Activated CD8-positive, alpha-beta memory T cell treated with anti-CD3 and anti-CD28 coated beads, Interleukin-2, amount 50 U/mL, for 24 hours (primary cell): ENCODE measurements around the gene SMG5.
"Not testable (repeated sequence)": the region's sequence is repeated elsewhere in the genome, so short reads cannot be mapped to it uniquely, and the experiment has no call there.

Experiments used
- DNase-seq: peaks from one replicate; pipeline ENCODE4 v3.0.0-alpha.2; 2020; ENCODE audit errors: extremely low read depth

SMG5 gene

GRCh38 chr1:156282479-156283222, at the start of gene SMG5:
SMG5 (minus strand) TSS chr1:156282825; CDS start chr1:156282680, 145 bp downstream.
- DNase-seq, result peak; percentile 90

GRCh38 chr1:156323179-156323578, 40.6 kb upstream of the SMG5 start:
- not testable (repeated sequence) for DNase-seq

GRCh38 chr1:156320560-156320959, 37.9 kb upstream of the SMG5 start:
- DNase-seq, result no peak

GRCh38 chr1:156319664-156320063, 37.0 kb upstream of the SMG5 start:
- DNase-seq, result no peak

GRCh38 chr1:156316909-156317308, 34.3 kb upstream of the SMG5 start:
- no peak for DNase-seq

GRCh38 chr1:156310962-156311361, 28.3 kb upstream of the SMG5 start:
- no peak for DNase-seq

GRCh38 chr1:156308078-156308477, 25.5 kb upstream of the SMG5 start:
- no peak for DNase-seq

GRCh38 chr1:156305215-156305614, 22.6 kb upstream of the SMG5 start:
- DNase-seq, result no peak

GRCh38 chr1:156303241-156303640, 20.6 kb upstream of the SMG5 start:
- no peak for DNase-seq

GRCh38 chr1:156298852-156299357, 16.3 kb upstream of the SMG5 start, which contains the start of gene VHLL:
VHLL (minus strand) TSS chr1:156299307; CDS start chr1:156299189, 118 bp downstream.
- DNase-seq, result no peak

- DNase-seq, result peak; percentile 12
Measured at GRCh38 chr1:156295391-156295947, 12.8 kb upstream of the SMG5 start, which contains the start of gene GLMP. GLMP (minus strand) TSS chr1:156295679; CDS start chr1:156295645, 34 bp downstream.

GRCh38 chr1:156293895-156294294, 11.3 kb upstream of the SMG5 start:
- no peak for DNase-seq

- no peak for DNase-seq
Measured at GRCh38 chr1:156293098-156293434, 10.4 kb upstream of the SMG5 start.

- DNase-seq, result no peak
Measured at GRCh38 chr1:156291226-156292061, 8.8 kb upstream of the SMG5 start.

GRCh38 chr1:156289857-156290256, 7.2 kb upstream of the SMG5 start:
- no peak for DNase-seq

GRCh38 chr1:156286061-156286460, 3.4 kb upstream of the SMG5 start:
- no peak for DNase-seq

- DNase-seq, result no peak
Measured at GRCh38 chr1:156285437-156285836, 2.8 kb upstream of the SMG5 start.

GRCh38 chr1:156284757-156285156, 2.1 kb upstream of the SMG5 start:
- no peak for DNase-seq

- DNase-seq, result no peak
Measured at GRCh38 chr1:156284112-156284511, 1.5 kb upstream of the SMG5 start, which contains the start of gene TMEM79. TMEM79 (plus strand) TSS chr1:156284325; CDS start chr1:156285227, 902 bp downstream.

GRCh38 chr1:156283521-156283920, 896 bp upstream of the SMG5 start:
- no peak for DNase-seq

GRCh38 chr1:156281693-156282478, 739 bp downstream of the SMG5 start:
- no peak for DNase-seq
